ENCODE data around the gene ZNF514.

Gene ZNF514

GRCh38 chr2:95159690-95160449 lies at the start of gene ZNF514:
ZNF514 (minus strand) TSS chr2:95159848; CDS start chr2:95153253, 6,595 bp downstream.
- peak; percentile 79 to 83 for DNase-seq

- DNase-seq, result no peak
Observed at GRCh38 chr2:95208106-95208505, 48.5 kb upstream of the ZNF514 start.

- DNase-seq, result peak; percentile 81 to 82
Observed at GRCh38 chr2:95207111-95207961, 47.7 kb upstream of the ZNF514 start, which contains the start of gene ZNF892. ZNF892 (plus strand) TSS chr2:95207521; CDS start chr2:95207816, 295 bp downstream.

GRCh38 chr2:95206096-95206495 lies 46.4 kb upstream of the ZNF514 start:
- no peak for DNase-seq

GRCh38 chr2:95204396-95204795 lies 44.7 kb upstream of the ZNF514 start:
- DNase-seq, result no peak

GRCh38 chr2:95203911-95204310 lies 44.3 kb upstream of the ZNF514 start:
- no peak for DNase-seq

- peak; percentile 37 for DNase-seq
Observed at GRCh38 chr2:95192956-95193355, 33.3 kb upstream of the ZNF514 start.

- no peak for DNase-seq
Observed at GRCh38 chr2:95185973-95186372, 26.3 kb upstream of the ZNF514 start.

- DNase-seq, result no peak
Observed at GRCh38 chr2:95185197-95185596, 25.5 kb upstream of the ZNF514 start.

GRCh38 chr2:95181774-95182173 lies 22.1 kb upstream of the ZNF514 start:
- DNase-seq, result no peak

- DNase-seq, result no peak
Observed at GRCh38 chr2:95179451-95179850, 19.8 kb upstream of the ZNF514 start.

- no peak for DNase-seq
Observed at GRCh38 chr2:95174031-95174542, 14.4 kb upstream of the ZNF514 start.

GRCh38 chr2:95171902-95172301 lies 12.3 kb upstream of the ZNF514 start:
- DNase-seq, result no peak

- no peak for DNase-seq
Observed at GRCh38 chr2:95166065-95166763, 6.6 kb upstream of the ZNF514 start.

- peak; percentile 97 for DNase-seq
Observed at GRCh38 chr2:95165371-95166064, 5.9 kb upstream of the ZNF514 start, which contains the start of gene ZNF2. ZNF2 (plus strand) TSS chr2:95165809; CDS start chr2:95176227, 10,418 bp downstream.

GRCh38 chr2:95165030-95165370 lies 5.4 kb upstream of the ZNF514 start:
- no peak for DNase-seq

GRCh38 chr2:95158891-95159619 lies 593 bp downstream of the ZNF514 start:
- no peak for DNase-seq

- DNase-seq, result no peak
Observed at GRCh38 chr2:95158441-95158840, 1.2 kb downstream of the ZNF514 start.

- no peak for DNase-seq
Observed at GRCh38 chr2:95149397-95149984, 10.2 kb downstream of the ZNF514 start.

GRCh38 chr2:95143838-95144237 lies 15.8 kb downstream of the ZNF514 start:
- DNase-seq, result no peak

GRCh38 chr2:95138702-95139101 lies 20.9 kb downstream of the ZNF514 start:
- no peak for DNase-seq

Data from CD4-positive, alpha-beta T cell treated with Interleukin-4 for 1 hour (primary cell).